DND-41 (cell line): ENCODE results near the gene TOMM70.

Experiments
- CTCF ChIP-seq: IDR thresholded peaks from 2 replicates; pipeline ENCODE4 v1.5.1; 2012; ENCODE audit warnings: borderline replicate concordance, low read length, moderate library complexity, mild to moderate bottlenecking; ENCODE audit not compliant: poor library complexity, severe bottlenecking; ENCODE audit errors: extremely low read depth
- EZH2 ChIP-seq: IDR thresholded peaks from 3 replicates; pipeline ENCODE4 v1.6.1; 2012; ENCODE audit warnings: borderline replicate concordance, low read depth, mild to moderate bottlenecking, moderate library complexity, low read length, inconsistent platforms; ENCODE audit not compliant: severe bottlenecking

DNA sequence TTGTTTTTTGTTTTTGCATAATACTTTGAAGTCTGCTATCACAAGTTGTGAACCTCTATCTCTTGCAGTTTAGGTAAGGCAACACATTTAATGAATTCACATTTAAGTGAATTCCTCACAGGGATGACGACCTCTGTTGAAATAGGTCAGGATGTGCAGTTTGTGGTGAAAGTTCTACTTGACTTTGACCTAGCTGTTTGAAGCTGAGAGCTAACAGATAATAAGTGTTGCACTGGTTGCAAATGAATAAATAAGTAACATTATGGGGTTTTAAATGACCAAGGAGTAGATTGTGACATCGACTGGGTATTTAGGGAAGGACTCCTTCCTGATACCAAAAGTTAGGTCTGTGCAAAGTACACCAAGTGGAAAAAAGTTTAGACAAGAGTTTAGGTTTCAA is 42.5 kb downstream of the TOMM70 start:
- TF ChIP-seq CTCF (no peak), EZH2 (no peak)
